LNCaP clone FGC (cell line): ENCODE results near the gene PLA2G4B.

Experiments
- DNase-seq: peaks from one replicate; pipeline ENCODE4 v3.0.0-alpha.2; 2011; ENCODE audit warnings: low read depth
- H3K4me3 ChIP-seq: 2 replicates; pipeline ENCODE4 v1.5.1; 2011; ENCODE audit warnings: mild to moderate bottlenecking, low read depth, low read length, control low read depth
- TF ChIP-seq, protein P1 (sequence below): IDR thresholded peaks from 2 replicates; pipeline ENCODE4 v1.5.1; 2012; ENCODE audit warnings: mild to moderate bottlenecking; ENCODE audit not compliant: control insufficient read depth, insufficient read depth; ENCODE audit errors: extremely low read depth

Gene PLA2G4B

DNA sequence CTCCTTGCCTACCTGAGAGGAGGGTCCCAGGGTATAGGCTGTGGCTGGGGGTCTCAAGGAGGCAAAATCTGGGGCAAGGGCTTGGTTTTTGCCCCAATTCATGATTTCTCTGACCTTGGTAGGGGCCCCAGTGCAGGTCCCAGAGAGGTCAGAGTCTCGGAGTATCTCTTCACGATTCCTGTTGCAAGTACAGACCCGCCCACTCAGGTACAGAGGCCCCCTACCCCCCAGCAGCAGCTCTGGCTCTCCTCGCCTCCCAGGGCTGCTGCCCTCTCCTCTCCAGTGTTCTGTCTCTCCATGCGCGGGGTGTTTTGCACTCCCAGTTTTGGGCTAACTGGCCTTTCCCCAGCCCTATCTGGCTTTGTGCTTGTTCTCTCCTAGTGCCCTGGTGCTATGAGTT lies 16.2 kb upstream of the PLA2G4B start:
- no peak overlapping the region for H3K4me3 ChIP-seq
- no peak for DNase-seq
- TF ChIP-seq, protein P1, sequence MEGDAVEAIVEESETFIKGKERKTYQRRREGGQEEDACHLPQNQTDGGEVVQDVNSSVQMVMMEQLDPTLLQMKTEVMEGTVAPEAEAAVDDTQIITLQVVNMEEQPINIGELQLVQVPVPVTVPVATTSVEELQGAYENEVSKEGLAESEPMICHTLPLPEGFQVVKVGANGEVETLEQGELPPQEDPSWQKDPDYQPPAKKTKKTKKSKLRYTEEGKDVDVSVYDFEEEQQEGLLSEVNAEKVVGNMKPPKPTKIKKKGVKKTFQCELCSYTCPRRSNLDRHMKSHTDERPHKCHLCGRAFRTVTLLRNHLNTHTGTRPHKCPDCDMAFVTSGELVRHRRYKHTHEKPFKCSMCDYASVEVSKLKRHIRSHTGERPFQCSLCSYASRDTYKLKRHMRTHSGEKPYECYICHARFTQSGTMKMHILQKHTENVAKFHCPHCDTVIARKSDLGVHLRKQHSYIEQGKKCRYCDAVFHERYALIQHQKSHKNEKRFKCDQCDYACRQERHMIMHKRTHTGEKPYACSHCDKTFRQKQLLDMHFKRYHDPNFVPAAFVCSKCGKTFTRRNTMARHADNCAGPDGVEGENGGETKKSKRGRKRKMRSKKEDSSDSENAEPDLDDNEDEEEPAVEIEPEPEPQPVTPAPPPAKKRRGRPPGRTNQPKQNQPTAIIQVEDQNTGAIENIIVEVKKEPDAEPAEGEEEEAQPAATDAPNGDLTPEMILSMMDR: no peak

DNA sequence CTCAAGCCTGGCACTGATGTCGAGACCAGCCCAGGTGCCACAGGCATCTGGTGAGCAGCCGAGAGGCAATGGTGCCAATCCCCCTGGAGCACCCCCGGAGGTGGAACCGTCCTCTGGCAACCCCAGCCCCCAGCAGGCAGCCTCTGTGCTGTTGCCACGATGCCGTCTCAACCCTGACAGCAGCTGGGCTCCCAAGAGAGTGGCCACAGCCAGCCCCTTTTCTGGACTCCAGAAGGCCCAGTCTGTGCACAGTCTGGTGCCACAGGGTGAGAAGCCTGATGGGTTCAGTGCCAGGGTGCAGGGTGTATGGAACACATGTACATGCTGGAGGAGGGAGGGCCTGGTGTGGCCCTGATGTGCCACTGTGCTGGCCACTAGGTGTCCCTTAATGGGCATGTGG lies 15.7 kb upstream of the PLA2G4B start:
- H3K4me3 ChIP-seq: no peak overlapping the region
- DNase-seq: no peak
- TF ChIP-seq, protein P1: 0 out of 2 replicates have a peak, but pooled peaks have one; percentile 7

DNA sequence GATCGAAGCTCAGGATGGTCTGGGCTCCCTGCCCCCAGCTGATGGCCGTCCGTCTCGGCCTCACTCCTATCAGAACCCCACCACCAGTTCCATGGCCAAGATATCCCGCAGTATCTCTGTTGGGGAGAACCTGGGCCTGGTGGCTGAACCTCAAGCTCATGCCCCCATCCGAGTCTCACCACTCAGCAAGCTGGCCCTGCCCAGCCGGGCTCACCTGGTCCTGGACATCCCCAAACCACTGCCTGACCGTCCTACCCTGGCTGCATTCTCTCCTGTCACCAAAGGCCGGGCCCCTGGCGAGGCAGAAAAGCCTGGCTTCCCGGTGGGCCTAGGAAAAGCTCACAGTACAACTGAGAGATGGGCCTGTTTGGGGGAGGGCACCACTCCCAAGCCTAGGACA lies 15.1 kb upstream of the PLA2G4B start:
- DNase-seq: no peak
- TF ChIP-seq, protein P1: no peak
- H3K4me3 ChIP-seq: no peak overlapping the region

DNA sequence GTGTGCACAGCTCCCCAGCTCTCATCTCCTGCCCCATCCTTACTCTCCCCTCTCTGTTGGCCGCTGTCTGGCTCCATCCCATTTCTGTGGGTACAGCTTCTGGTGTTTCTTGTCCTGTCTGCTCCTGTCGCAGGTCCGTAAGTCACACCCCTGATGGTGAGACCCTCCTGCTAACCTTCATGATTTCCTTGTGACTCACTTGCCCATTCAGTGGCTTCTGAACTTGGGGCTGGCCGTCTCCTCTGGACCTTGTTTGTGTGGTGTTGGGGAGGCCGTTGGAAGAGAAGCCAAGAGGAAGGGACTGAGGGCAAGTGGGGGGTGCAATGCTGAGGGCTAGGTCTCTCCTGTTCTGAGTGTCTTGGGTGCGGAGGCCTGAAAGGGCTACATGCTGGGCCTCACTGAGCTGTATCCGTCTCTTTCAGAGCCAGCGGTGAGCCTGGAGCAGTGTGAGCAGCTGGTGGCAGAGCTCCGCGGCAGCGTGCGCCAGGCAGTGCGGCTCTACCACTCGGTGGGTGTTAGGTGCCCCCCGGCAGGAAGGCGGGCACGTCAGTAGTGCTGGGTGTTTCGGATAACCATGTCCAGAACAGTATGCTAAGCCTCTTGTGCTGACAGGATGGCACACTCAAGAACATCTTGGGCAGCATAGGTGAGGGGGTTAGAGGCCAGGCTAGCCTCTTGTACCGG lies 14.4 kb upstream of the PLA2G4B start:
- TF ChIP-seq, protein P1: no peak
- H3K4me3 ChIP-seq: no peak overlapping the region
- no peak for DNase-seq

DNA sequence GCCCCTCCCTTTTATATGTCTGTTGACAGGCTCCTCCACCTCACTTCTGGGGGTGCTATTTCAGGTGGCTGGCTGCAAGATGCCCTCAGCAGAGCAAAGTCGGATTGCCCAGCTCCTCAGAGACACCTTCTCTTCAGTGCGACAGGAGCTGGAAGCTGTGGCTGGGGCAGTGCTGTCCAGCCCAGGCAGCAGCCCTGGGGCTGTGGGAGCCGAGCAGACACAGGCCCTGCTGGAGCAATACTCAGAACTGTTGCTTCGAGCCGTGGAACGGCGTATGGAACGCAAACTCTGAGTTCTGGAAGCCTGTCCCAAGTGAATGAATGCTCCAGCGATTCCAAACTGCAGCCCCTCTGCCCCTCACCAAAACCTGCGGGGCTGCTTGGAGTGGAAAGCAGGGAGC lies 13.5 kb upstream of the PLA2G4B start:
- TF ChIP-seq, protein P1: no peak
- DNase-seq: no peak
- H3K4me3 ChIP-seq: no peak overlapping the region

DNA sequence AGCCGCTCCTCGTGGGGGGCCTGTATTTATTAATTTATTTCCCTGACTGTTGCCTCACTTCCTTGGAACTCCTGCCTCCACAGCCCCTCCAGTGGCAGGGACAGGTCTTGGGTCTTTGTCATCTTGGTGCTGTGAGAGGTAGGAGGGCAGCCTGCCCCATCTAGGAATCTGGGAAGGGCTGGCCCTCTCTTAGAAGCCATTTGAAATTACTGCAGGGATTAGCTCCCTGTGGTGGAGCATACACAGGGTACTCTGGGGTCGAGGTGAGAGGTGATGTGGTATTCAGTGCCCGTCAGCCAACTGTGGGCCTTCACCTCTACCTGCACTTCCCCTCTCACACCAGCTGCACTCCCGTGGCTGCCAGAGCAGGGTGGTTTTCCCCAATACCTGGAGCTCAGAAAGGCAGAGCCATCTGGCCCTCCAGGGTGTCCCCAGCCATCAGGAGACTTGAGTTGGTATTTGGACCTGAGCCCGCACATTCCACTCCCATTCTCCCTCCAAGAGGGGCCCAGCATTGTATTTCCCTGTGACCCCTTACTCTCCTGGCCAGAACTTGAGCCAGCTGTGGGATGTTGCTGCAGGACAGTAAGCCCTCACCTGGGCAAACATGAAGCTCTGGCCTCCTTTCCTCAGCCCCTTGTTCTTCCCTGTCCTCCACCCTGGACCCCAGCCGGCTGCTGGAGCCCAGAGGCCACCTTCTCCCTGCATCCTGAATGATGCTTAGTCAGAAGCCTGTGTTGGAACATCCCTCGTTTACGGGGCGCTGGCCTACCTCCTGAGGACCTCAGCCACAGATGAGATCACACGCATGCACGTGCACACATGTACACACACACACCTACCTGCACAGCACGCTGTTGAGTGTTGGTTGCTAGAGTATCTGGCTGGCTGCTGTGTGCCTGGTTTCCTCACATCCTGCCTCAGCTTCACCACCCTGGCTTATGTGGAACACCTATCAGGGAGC lies 12.8 kb upstream of the PLA2G4B start:
- no peak for DNase-seq
- no peak overlapping the region for H3K4me3 ChIP-seq
- TF ChIP-seq, protein P1: no peak
